ENCODE results near the gene ZNF230.

DNA sequence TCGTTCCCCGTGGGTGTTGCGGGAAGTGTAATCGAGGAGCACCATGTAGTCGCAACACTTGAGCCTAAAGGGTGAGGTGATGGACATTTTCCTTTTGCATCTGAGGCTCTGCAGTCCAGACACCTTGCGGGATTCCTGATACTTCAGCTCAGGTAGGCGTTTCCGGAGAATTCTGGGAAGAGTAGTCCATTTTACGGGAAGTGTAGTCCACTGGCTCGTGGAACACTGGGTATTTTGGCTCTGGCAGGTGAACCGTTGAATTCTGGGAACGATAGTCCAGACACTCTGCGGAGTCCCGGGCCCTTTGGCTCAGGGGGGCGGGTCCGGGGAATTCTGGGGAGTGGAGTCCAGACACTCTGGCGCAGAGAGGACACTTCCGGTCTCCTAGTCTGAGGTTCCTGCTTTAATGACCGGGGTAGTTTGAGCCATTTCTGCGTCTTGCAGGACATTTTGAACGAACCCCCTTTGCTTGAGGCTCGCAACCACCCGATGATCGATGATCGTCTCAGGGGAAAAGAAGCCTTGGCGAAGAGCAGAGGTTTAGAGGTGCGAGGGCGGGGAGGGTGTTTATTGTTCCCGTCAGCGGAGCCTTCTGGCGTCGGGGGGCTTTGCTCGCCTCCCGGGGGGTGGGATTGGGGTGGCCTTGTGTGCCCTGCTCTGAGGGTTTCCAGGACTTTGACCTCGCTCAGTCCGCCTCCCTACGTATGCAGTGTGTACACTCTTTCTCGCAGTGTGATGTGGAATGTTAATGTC is 49.1 kb downstream of the ZNF230 start, which contains the start of gene ZNF223:
- no peak for TF ChIP-seq POLR2A (IDR thresholded peaks at IDR 0.05)
- TF ChIP-seq, protein P1, sequence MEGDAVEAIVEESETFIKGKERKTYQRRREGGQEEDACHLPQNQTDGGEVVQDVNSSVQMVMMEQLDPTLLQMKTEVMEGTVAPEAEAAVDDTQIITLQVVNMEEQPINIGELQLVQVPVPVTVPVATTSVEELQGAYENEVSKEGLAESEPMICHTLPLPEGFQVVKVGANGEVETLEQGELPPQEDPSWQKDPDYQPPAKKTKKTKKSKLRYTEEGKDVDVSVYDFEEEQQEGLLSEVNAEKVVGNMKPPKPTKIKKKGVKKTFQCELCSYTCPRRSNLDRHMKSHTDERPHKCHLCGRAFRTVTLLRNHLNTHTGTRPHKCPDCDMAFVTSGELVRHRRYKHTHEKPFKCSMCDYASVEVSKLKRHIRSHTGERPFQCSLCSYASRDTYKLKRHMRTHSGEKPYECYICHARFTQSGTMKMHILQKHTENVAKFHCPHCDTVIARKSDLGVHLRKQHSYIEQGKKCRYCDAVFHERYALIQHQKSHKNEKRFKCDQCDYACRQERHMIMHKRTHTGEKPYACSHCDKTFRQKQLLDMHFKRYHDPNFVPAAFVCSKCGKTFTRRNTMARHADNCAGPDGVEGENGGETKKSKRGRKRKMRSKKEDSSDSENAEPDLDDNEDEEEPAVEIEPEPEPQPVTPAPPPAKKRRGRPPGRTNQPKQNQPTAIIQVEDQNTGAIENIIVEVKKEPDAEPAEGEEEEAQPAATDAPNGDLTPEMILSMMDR (IDR thresholded peaks at IDR 0.05): no peak

Data from breast epithelium (tissue), 3 donors.